NCI-H2227 treated with DMSO at 0.1 percent for 48 hours (cell line): ENCODE measurements around the gene MFAP4.

Experiments
- DNase-seq: peaks from one replicate; lab custom pipeline; 2025; lab: John Stamatoyannopoulos, UW

MFAP4 gene

DNA sequence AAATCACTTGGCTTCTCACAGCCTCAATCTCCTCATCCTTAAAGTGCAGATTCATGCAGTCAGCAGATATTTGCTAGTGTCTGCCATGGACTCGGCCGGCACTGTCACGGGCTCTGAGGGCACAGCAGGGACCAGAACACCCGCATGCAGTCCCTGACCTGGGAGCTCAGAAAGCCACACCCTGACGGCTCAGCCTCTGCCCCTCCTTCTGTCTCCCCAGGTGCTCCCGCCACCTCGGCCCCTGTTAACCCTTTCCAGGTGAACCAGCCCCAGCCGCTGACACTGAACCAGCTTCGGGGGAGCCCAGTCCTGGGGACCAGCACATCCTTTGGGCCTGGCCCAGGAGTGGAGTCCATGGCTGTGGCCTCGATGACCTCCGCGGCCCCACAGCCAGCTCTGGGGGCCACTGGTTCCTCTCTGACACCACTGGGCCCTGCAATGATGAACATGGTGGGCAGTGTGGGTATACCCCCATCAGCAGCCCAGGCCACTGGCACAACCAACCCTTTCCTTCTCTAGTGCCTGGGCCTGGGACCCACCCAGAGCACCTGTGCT is 53.2 kb downstream of the MFAP4 start:
- DNase-seq = no peak
